Activated T-cell treated with anti-CD3 and anti-CD28 coated beads for 48 hours (primary cell): ENCODE results near the gene MFF.

Source experiments
- DNase-seq: peaks from one replicate; pipeline ENCODE4 v3.0.0-alpha.2; 2020; ENCODE audit warnings: low read depth

MFF gene

GRCh38 chr2:227324995-227325838, at the start of gene MFF:
MFF (plus strand) TSS chr2:227325251; CDS start chr2:227330666, 5,415 bp downstream.
- DNase-seq = peak; percentile 92

DNA sequence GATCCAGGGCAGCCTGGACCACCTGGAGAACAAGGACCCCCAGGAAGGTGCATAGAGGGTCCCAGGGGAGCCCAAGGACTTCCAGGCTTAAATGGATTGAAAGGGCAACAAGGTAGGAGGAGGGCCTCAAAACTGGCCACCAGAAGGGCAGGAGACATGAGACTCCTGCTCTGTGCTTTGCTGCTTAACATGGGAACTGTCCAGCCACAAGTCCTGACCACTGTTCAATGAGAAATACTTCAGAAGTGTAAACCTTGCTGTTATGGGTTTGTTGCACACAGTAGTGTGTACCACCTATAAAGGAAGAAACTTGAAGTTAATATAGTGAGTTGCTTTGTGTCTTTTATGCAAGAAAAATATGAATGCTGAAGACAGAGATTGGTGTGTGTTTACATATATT, 44.2 kb upstream of the MFF start:
- no peak for DNase-seq

DNA sequence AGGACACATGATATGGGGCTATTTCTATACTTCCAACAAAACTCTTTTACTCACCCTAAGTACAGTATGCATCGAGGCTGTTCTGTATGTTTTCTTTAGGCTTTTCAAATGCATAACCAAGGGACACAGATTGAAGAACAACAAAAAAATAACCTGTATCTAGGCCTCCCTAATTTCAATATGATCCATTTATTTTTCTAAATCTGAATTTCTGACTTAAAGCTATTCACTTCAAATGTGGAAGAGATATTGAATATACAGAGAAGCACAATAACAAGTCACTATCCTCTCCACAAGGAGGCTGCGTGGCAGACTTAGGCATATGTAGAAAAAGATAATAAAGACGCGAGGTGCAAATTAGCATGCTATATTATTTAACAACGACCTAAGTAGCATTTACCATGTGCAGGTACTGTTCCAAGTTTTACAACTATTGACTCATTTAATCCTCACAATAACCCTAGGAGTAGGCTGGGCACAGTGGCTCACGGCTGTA, 39.3 kb upstream of the MFF start:
- DNase-seq = no peak

- no peak for DNase-seq
Measured at GRCh38 chr2:227287771-227288170, 37.3 kb upstream of the MFF start.

GRCh38 chr2:227292314-227292713, 32.7 kb upstream of the MFF start:
- no peak for DNase-seq

GRCh38 chr2:227293531-227293930, 31.5 kb upstream of the MFF start:
- DNase-seq = no peak

- DNase-seq = no peak
Measured at GRCh38 chr2:227295806-227296205, 29.2 kb upstream of the MFF start.

- no peak for DNase-seq
Measured at GRCh38 chr2:227296671-227297405, 28.2 kb upstream of the MFF start.

DNA sequence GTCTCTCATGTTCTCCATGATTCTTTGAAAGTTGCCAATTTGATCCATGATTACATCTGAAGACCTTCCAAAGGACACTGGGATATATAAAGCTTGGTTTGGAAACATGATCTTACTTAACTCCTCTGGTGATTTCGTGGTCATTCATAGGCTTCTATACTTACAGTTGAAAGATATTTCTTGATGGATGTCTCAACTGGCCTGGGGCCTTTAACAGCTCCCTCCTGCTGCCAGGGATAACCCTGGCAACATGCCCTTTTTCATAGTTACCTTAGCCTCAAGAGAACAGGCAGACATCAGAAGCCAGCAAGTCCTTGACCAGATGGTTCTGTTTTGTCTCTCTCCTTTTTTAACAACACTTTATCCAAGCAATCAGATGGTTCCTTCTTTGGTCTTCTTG, 23.5 kb upstream of the MFF start:
- no peak for DNase-seq

- DNase-seq = no peak
Measured at GRCh38 chr2:227308784-227309183, 16.3 kb upstream of the MFF start.

GRCh38 chr2:227310756-227311110, 14.3 kb upstream of the MFF start:
- DNase-seq = no peak

GRCh38 chr2:227311861-227312506, 13.1 kb upstream of the MFF start:
- no peak for DNase-seq

- DNase-seq = no peak
Measured at GRCh38 chr2:227312579-227312978, 12.5 kb upstream of the MFF start.

- DNase-seq = no peak
Measured at GRCh38 chr2:227313310-227313709, 11.7 kb upstream of the MFF start.

DNA sequence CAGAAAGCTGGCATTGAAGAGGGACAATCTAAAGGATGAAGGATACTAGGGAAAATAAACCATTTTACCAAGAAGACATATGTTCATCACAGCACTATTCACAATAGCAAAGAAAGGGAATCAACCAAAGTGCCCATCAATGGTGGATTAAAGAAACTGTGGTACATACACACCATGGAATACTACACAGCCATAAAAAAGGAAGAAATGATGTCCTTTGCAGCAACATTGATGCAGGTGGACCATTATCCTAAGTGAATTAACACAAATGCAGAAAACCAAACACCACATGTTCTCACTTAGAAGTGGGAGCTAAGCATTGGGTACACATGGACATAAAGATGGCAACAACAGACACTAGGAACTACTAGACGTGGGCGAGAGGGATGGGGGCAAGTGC, 7.2 kb upstream of the MFF start:
- no peak for DNase-seq

GRCh38 chr2:227320305-227321094, 4.6 kb upstream of the MFF start:
- DNase-seq = no peak

DNA sequence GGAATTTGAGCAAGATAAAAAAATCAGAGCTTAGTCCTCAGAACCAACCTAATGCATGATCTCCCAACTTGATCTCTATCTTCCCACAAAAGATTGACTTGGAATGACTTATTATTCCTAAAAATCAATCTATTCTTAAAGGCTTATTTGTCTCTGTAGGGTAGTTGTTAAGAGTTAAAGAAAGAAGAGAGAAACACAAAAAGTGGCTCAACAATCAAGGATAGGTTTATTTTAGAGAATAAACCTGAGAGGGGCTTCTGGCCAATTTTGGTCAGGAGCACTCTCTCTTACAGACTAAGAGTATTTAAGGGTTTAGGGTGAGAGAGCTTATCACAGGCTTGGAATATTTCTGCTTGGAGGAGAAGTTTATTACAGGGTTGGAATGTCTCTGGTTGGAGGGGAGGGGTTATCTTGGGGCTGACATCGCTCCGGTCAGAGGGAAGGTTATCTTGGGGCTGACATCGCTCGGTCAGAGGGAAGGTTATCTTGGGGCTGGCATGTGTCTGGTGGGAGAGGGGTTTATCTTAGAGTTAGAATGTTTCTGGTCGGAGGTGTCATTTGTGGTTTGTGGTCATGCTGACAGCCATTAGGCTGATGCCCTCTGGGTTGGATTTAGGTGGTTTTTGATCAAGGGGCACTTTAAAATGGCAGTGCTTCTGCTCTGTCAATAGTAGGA, 2.4 kb upstream of the MFF start:
- no peak for DNase-seq

- DNase-seq = no peak
Measured at GRCh38 chr2:227323818-227324217, 1.2 kb upstream of the MFF start.

DNA sequence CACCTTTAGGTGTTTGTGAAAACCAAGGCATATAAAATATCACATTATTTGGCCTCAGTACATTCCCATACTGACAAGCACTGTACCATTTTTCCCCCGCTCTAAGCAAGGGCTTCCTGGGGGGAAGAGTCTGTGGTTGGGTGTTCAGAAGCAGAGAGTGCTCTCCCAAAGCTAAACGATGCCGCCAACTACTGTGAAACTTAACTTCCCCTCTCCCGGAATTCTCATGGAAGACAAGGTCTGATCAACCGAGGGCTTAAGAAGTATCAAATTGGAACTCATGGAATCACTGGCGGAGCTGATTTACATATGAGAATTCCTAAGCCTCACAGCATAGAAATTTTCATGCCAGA, 433 bp upstream of the MFF start:
- DNase-seq = no peak

- no peak for DNase-seq
Measured at GRCh38 chr2:227325839-227326195, 766 bp downstream of the MFF start.

DNA sequence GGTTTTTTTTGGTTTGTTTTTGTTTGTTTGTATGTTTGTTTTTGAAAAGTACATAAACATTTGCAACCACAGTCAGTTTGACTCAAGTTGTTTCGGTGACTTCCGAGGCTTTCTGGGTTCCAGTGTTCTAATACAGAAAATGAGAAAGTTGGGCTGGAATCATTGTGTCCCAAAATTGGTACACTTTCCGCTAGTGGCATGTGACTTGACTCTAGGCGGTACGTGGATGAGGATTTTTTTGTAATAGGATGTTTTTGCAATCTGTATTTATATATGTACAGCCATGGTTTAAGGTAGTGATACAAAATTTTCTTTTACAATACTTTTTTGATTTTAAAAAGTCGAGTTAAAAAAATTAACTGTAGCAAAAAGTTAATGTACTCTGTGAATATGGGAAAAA, 1.7 kb downstream of the MFF start:
- DNase-seq = no peak

DNA sequence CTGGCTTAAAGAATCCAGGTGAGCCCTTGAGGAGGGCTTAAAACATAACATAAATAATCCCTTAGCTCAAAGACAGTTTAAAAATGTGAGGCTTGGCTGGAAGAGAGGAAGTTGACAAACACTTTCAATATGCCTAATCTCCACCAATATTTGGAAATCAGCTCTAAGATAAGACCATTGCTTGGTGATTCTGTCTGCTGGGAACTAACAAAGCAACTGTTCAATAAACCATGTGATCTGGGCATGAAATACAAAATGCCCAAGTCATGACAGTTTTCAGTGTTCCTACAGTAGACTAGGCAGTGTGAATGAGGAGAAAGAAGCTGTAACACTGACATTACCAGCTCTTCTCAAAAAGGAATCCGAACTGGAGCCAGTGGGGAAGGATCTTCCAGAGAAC, 10.7 kb downstream of the MFF start:
- DNase-seq = no peak
